BLaER1 (cell line): ENCODE measurements around the gene FMNL2.
A peak's percentile ranks its signal among the peaks of the same experiment; 100 is the strongest.

Source experiments
- H3K27ac ChIP-seq: shearing (Covaris generic); formaldehyde crosslinking; 2 replicates; pipeline ENCODE4 v1.8.1; 2022
- H3K27me3 ChIP-seq: shearing (Covaris generic); formaldehyde crosslinking; 2 replicates; pipeline ENCODE4 v1.8.1; 2022
- H3K36me3 ChIP-seq: shearing (Covaris generic); formaldehyde crosslinking; 2 replicates; pipeline ENCODE4 v1.8.1; 2022
- H3K4me1 ChIP-seq: shearing (Covaris generic); formaldehyde crosslinking; 2 replicates; pipeline ENCODE4 v1.8.1; 2022
- H3K4me2 ChIP-seq: shearing (Covaris generic); formaldehyde crosslinking; 2 replicates; pipeline ENCODE4 v1.8.1; 2022
- H3K4me3 ChIP-seq: shearing (Covaris generic); formaldehyde crosslinking; 2 replicates; pipeline ENCODE4 v1.8.1; 2022
- H3K9ac ChIP-seq: shearing (Covaris generic); formaldehyde crosslinking; 2 replicates; pipeline ENCODE4 v1.8.1; 2022
- H3K9me3 ChIP-seq: shearing (Covaris generic); formaldehyde crosslinking; 2 replicates; pipeline ENCODE4 v1.8.1; 2022
- H4K20me1 ChIP-seq: shearing (Covaris generic); formaldehyde crosslinking; 2 replicates; pipeline ENCODE4 v1.8.1; 2022
- Cebpa-rat ChIP-seq: shearing (Covaris generic); IDR thresholded peaks from 2 replicates; pipeline ENCODE4 v1.8.1; 2022

Gene FMNL2

DNA sequence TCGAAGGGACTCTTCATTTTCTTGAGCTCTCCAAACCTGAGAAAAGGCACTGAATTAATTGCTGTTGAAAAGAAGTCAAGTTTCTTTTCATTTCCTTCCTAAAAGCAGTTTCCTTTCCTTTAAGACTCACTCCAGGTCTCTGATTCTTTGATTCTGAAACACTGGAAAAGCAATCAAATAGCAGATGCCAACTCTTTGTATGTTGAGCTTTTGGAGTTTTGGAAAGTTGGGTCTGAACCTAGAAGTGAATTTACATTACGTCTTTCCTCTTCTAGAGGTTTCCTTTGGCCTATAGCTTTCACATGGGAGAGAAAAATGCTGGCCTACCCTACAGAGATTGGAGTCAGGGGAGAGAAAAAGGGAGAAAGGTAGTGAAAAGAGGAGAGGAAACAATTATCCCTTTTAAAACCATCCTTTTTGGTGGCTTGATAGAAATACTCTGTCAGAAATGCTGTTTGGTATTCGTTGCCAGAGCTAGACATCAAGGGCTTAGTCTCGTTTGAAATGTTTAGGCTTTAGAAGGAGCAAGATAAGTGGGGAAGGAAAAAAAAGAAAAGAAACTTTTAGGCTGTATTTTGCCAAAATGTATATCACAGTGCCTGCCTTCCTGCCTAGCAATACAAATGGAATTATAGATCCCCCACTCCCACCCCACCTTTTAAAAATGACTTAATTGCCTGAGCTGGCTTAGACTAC lies 194.6 kb downstream of the FMNL2 start:
- H3K9me3 ChIP-seq, result 0 out of 2 replicates have a peak, but pooled peaks cover 4% of the 10 kb centered on the region
- no peak overlapping the region for H3K4me2 ChIP-seq
- H3K36me3 ChIP-seq, result peaks cover 33% of the 10 kb centered on the region
- H3K27me3 ChIP-seq, result no peaks in the 10 kb centered on the region
- H3K4me1 ChIP-seq, result peaks cover 38% of the 10 kb centered on the region
- no peak overlapping the region for H3K9ac ChIP-seq
- H4K20me1 ChIP-seq, result peaks cover 98% of the 10 kb centered on the region
- no peak for TF ChIP-seq Cebpa-rat
- no peak overlapping the region for H3K4me3 ChIP-seq
- H3K27ac ChIP-seq, result no peak overlapping the region

DNA sequence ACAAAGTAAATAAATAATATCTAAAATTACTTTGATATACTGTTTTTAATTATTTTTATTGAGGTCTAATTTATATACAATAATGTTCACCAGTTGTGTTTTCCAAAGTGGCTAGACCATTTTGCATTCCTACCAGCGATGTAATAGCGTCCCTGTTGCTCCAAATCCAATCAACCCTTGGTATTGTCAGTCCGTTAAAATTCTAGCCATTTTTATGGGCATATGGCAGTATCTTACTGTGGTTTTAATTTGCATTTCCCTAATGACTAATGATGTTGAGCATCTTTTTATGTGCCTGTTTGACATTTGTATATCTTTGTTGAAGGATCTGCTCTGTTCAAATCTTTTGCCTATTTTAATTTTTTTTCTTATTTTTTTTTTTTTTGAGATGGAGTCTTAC lies 197.3 kb downstream of the FMNL2 start:
- Histone ChIP-seq H3K4me2 (no peak overlapping the region), H3K9ac (no peak overlapping the region), H3K36me3 (peaks cover 17% of the 10 kb centered on the region), H3K4me3 (no peak overlapping the region), H3K4me1 (peaks cover 47% of the 10 kb centered on the region), H3K27me3 (no peaks in the 10 kb centered on the region), H3K9me3 (0 out of 2 replicates have a peak, but pooled peaks cover 4% of the 10 kb centered on the region), H4K20me1 (peaks cover 98% of the 10 kb centered on the region), H3K27ac (no peak overlapping the region)
- no peak for TF ChIP-seq Cebpa-rat

DNA sequence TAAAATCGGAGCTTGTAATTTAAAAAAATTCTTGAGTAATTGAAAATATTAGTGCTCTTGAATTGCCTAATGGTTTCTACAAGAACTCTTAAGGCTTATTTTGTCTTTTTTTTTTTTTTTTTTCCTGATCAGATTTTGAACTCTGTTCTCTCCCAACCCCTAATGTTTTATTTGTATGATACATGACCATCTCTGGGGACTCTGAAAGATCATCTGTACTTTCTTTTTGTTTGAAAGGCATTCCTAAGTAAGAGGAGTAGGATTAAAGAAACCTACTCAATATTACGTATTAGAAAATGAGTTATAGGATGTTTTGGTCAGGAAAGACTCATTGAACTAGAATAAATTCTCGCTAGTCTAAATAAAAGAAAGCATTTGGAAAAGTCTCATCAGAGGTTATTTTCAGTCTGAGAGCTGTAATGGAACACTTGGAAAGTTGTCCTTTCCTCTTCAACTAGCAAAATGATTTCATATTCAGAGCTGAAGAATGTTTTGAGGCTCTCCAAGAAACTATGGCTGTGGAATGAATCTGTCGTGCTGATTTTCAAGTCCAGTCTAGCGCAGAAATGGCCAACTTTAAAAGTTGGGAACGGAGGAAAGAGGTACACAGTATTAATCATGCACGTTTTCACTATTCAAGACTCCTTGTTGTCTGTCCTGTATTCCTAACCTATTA lies 199.6 kb downstream of the FMNL2 start:
- no peak for TF ChIP-seq Cebpa-rat
- Histone ChIP-seq H3K4me1 (peaks cover 52% of the 10 kb centered on the region), H3K36me3 (peaks cover 12% of the 10 kb centered on the region; the same call in 1 of the 2 replicates), H4K20me1 (peaks cover 83% of the 10 kb centered on the region), H3K27me3 (no peaks in the 10 kb centered on the region), H3K4me3 (no peak overlapping the region), H3K4me2 (peak overlapping the region; percentile 49), H3K27ac (no peak overlapping the region), H3K9me3 (0 out of 2 replicates have a peak, but pooled peaks cover 4% of the 10 kb centered on the region), H3K9ac (no peak overlapping the region)

DNA sequence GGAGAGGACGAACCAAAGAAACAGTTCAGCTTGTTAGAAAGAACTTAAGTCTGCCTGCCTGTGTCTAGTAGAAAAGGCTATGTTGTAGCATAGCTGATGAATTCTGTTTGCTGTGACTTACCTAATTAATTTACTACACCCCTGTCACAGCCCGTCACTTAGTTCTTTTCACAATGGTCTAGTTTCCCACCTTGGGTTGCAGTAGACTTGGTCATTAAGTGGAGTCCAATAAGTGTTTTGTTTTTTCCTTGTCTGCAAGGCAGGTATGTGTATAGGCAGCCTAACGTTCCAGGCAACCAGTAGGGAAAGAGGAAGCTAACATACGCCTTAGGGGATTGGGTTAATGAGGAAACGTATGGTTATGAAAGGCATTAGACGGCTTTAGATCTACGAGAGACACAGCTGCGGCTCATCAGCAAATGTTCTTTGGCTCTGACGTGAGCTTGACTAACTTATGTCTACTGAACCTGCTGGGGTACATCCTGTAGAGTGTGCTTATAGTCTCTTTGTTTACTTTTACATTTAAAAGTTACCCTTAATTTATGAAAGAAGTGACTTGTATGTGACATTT lies 202.2 kb downstream of the FMNL2 start:
- Histone ChIP-seq H3K27me3 (no peaks in the 10 kb centered on the region), H3K4me2 (peak overlapping the region; percentile 49), H4K20me1 (peaks cover 76% of the 10 kb centered on the region), H3K4me3 (no peak overlapping the region), H3K4me1 (peaks cover 68% of the 10 kb centered on the region), H3K36me3 (peaks cover 4% of the 10 kb centered on the region; the same call in 1 of the 2 replicates), H3K9me3 (no peaks in the 10 kb centered on the region), H3K9ac (peak overlapping the region; percentile 40; the same call in 1 of the 2 replicates), H3K27ac (peak overlapping the region; percentile 70; the same call in 1 of the 2 replicates)
- TF ChIP-seq Cebpa-rat, result no peak

DNA sequence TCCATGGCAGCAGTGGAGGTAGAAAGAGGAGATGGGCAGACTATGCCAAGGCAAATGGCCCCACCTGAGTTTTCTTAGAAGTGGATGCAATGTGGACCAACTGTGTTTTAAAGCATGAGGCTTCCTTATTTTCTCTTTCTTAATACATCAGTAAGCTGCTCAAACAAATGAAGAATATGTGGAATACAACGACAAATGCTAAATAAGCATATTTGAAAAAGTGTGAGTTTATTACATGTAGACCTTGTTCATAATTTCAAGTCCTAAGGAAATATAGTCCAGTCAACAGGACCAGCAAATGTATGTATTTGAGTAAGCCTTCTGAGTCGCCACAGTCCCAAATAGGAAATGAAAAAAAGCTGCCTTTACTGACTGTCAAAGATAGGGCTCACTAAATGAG lies 204.4 kb downstream of the FMNL2 start:
- Histone ChIP-seq H3K27ac (no peak overlapping the region), H3K4me3 (no peak overlapping the region), H4K20me1 (peaks cover 66% of the 10 kb centered on the region), H3K9ac (no peak overlapping the region), H3K9me3 (no peaks in the 10 kb centered on the region), H3K27me3 (no peaks in the 10 kb centered on the region), H3K36me3 (peaks cover 23% of the 10 kb centered on the region), H3K4me2 (0 out of 2 replicates have a peak overlapping the region, but pooled peaks have one; percentile 10), H3K4me1 (peaks cover 90% of the 10 kb centered on the region)
- no peak for TF ChIP-seq Cebpa-rat

DNA sequence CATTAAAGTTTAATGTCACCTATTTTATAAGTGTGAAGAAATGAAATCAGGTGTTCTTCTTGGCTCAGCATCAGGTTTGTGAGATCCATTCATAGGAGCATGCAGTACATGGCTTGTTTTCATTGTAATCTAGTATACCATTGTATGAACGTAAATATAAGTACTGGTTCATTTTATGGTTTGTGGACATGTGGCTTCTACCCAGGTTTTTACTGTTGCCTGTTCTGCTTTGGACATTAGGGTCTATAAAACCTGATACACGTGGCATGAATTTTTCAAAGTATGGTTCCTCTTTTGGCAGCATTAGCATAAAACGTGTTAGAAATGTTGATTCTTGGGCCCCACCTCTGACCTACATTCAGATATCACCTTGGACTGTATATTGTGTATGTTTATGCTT lies 206.7 kb downstream of the FMNL2 start:
- H3K27ac ChIP-seq, result no peak overlapping the region
- peaks cover 90% of the 10 kb centered on the region for H3K4me1 ChIP-seq
- no peak overlapping the region for H3K4me3 ChIP-seq
- peaks cover 41% of the 10 kb centered on the region for H3K36me3 ChIP-seq
- H3K9ac ChIP-seq, result no peak overlapping the region
- peaks cover 52% of the 10 kb centered on the region for H4K20me1 ChIP-seq
- no peak for TF ChIP-seq Cebpa-rat
- no peaks in the 10 kb centered on the region for H3K27me3 ChIP-seq
- no peaks in the 10 kb centered on the region for H3K9me3 ChIP-seq
- H3K4me2 ChIP-seq, result peak overlapping the region; percentile 18

DNA sequence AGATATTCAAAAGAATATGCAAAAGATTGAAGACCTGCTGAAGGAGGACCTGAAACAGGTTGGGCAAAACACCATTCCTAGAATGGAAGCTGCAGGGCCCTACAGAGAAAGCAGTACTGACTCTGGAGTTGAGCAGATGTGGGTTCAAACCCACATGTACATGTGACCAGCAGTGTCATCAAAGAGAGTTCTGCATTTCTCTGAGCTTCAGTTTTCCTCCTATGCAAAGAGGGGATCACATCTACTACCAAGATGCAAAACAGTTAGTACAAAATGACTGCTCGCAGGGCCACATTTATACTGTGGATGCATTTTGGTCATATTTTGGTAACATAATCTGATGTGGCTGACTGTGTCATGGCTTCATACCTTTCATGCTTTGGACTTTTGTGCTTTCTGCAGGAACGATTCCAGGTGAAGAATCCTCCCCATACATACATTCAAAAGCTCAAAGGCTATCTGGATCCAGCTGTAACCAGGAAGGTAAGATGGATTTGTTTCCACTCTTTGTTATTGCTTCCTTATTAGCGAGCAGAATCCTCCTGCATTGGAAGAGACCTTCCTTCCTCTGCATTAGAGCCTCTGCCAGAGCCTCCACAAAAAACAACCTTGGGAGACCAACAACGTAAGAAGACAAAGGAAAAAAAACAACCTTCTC lies 207.5 kb downstream of the FMNL2 start:
- TF ChIP-seq Cebpa-rat, result no peak
- H3K4me2 ChIP-seq, result peak overlapping the region; percentile 18
- peaks cover 90% of the 10 kb centered on the region for H3K4me1 ChIP-seq
- H3K9me3 ChIP-seq, result no peaks in the 10 kb centered on the region
- H3K9ac ChIP-seq, result no peak overlapping the region
- peaks cover 46% of the 10 kb centered on the region for H3K36me3 ChIP-seq
- no peaks in the 10 kb centered on the region for H3K27me3 ChIP-seq
- no peak overlapping the region for H3K4me3 ChIP-seq
- peak overlapping the region; percentile 38; the same call in 1 of the 2 replicates for H3K27ac ChIP-seq
- peaks cover 51% of the 10 kb centered on the region for H4K20me1 ChIP-seq

DNA sequence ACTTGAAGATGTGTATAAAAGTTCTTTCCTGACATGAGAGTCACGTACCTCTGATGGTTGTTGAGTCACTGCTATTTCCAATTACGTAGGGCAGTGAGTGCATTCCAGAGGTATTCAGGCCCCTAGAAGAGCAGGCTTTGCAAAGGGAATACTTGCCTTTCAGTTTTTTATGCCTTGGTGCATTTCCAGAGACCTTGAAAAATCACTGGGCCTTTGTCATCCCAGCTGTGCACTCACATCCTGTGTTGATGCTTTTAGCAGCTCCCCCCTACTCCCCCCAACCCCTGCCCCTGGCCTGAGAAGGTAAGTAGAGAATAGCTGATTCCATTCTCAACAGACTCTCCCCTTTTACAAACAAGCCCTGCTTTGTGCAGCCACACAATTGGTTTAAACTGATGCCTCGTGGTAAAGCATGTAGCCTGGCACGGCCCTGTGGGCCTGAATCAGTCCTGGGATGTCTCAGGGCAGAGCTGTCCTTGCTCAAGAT lies 208.1 kb downstream of the FMNL2 start:
- Histone ChIP-seq H3K9me3 (no peaks in the 10 kb centered on the region), H3K36me3 (peaks cover 51% of the 10 kb centered on the region), H3K4me3 (no peak overlapping the region), H3K4me2 (peak overlapping the region; percentile 18), H4K20me1 (peaks cover 57% of the 10 kb centered on the region), H3K27ac (peak overlapping the region; percentile 38; the same call in 1 of the 2 replicates), H3K27me3 (no peaks in the 10 kb centered on the region), H3K4me1 (peaks cover 90% of the 10 kb centered on the region), H3K9ac (no peak overlapping the region)
- TF ChIP-seq Cebpa-rat, result no peak

DNA sequence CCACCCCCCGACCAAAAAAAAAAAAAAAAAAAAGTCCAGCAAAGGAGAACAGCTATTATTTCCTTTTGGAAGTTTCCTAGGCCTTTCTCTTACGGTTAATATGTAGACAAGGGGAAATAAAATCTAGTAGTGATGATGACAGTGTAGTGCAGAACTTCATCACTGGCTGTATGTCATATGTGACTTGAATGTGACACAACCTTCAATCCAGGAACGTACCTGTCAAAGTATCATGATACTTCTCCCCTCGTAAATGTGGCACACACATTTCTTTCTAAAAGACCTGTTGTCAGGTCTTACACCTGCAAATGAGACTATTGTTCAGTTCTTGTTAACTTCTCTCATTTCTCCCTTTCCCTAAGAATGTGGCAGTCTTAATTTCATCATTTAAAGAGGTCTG lies 208.7 kb downstream of the FMNL2 start:
- H3K27me3 ChIP-seq, result no peaks in the 10 kb centered on the region
- no peaks in the 10 kb centered on the region for H3K9me3 ChIP-seq
- H3K4me3 ChIP-seq, result no peak overlapping the region
- peaks cover 63% of the 10 kb centered on the region for H4K20me1 ChIP-seq
- H3K36me3 ChIP-seq, result peaks cover 57% of the 10 kb centered on the region
- no peak overlapping the region for H3K4me2 ChIP-seq
- H3K4me1 ChIP-seq, result peaks cover 92% of the 10 kb centered on the region
- no peak for TF ChIP-seq Cebpa-rat
- no peak overlapping the region for H3K27ac ChIP-seq
- H3K9ac ChIP-seq, result no peak overlapping the region
